Measurements from ENCODE around the gene TRPM2.
A peak's percentile ranks its signal among the peaks of the same experiment; 100 is the strongest.

Gene TRPM2

DNA sequence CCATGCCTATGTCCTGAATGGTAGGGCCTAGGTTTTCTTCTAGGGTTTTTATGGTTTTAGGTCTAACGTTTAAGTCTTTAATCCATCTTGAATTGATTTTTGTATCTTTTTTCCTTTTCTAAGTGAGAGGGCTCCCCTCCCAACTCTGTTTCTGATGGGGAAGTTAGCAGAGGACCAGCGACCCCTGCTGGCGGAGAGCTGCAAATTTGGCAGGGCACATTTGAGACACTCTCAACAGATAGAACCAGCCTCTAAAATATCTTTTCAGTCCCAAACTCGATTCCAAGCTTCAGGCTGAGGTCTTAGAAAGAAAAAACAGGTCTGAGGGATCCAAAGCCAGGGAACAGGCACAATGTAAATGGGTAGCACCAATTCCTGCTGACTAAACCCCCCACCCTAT lies 134.4 kb downstream of the TRPM2 start:
- peak; percentile 13 for DNase-seq

DNA sequence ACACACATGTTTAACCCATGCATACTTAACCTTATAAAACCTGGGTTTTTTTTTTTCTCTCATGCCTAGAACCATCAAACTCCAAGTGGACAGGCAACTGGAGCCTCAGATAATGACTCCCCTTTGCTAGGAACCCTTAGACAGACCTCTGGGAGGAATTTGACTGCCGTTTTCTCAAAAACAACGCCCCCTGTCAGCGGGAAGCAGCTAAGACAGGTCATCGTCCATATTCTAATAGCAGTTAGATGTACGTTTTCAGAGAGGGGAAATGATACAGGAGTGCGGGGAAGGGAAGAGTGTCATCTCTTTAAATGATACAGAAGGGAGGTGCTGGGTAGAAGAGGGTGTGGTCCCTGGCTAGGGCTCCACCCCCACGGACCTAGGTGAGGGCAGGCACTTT lies 136.5 kb downstream of the TRPM2 start:
- DNase-seq, result no peak

DNA sequence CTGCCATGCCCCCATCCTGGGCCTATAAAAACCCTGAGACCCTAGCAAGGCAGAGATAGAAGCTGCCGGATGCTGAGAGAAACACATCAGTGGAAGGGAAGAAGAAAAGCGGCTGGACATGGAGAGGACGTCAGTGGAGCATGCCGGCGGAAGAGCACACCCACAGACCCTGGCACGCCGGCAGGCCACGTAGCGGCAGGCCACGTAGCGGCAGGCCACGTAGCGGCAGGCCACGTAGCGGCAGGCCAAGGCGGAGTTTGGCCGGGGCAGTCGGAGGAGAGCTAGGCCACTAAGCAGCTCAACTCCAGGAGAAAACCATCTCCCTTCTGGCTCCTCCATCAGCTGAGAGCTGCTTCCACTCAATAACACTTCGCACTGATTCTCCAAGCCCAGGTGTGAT lies 137.0 kb downstream of the TRPM2 start:
- DNase-seq, result no peak

DNA sequence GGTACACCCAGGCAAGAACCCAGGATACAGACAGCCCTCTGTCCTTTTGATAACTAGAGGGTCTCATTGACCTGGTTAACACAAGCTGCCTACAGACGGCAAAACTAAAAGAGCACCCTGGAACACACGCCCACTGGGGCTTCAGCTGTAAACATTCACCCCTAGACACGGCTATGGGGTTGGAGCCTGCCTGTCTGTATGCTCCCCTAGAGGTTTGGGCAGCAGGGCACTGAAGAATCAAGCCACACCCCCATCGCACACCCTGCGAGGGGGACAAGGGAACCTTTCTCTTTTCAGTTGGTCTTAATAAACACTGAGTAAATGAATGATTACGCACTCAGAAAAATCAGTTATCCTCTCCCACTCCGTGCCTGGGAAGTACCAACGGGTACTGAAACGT lies 137.4 kb downstream of the TRPM2 start:
- DNase-seq, result no peak

Data from fibroblast of skin of scalp (primary cell).